Activated CD8-positive, alpha-beta memory T cell treated with anti-CD3 and anti-CD28 coated beads for 24 hours (primary cell): Measurements from ENCODE around the gene NGLY1.

ENCODE experiments used
- DNase-seq: peaks from one replicate; pipeline ENCODE4 v3.0.0-alpha.2; 2020

Gene NGLY1

GRCh38 chr3:25783661-25784512, 644 bp upstream of the NGLY1 start:
- DNase-seq = no peak

- DNase-seq = no peak
These were observed 656 bp downstream of the NGLY1 start for GRCh38 chr3:25782636-25782937.

GRCh38 chr3:25781758-25782594, 1.3 kb downstream of the NGLY1 start:
- no peak for DNase-seq

GRCh38 chr3:25781145-25781757, 2.0 kb downstream of the NGLY1 start:
- no peak for DNase-seq

GRCh38 chr3:25780618-25781017, 2.6 kb downstream of the NGLY1 start:
- no peak for DNase-seq

- DNase-seq = no peak
These were observed 7.3 kb downstream of the NGLY1 start for GRCh38 chr3:25775936-25776335.

- no peak for DNase-seq
These were observed 14.4 kb downstream of the NGLY1 start for GRCh38 chr3:25768851-25769250.

GRCh38 chr3:25751725-25752124, 31.5 kb downstream of the NGLY1 start:
- DNase-seq = no peak

GRCh38 chr3:25751048-25751447, 32.2 kb downstream of the NGLY1 start:
- no peak for DNase-seq

- no peak for DNase-seq
These were observed 34.1 kb downstream of the NGLY1 start for GRCh38 chr3:25749031-25749581.

- no peak for DNase-seq
These were observed 35.1 kb downstream of the NGLY1 start for GRCh38 chr3:25748189-25748588.

GRCh38 chr3:25747033-25747432, 36.2 kb downstream of the NGLY1 start:
- no peak for DNase-seq

- DNase-seq = no peak
These were observed 38.8 kb downstream of the NGLY1 start for GRCh38 chr3:25744470-25744869.

- no peak for DNase-seq
These were observed 55.1 kb downstream of the NGLY1 start for GRCh38 chr3:25728101-25728500.

- no peak for DNase-seq
These were observed 55.9 kb downstream of the NGLY1 start for GRCh38 chr3:25727316-25727715.

GRCh38 chr3:25725810-25726209, 57.4 kb downstream of the NGLY1 start:
- DNase-seq = no peak

GRCh38 chr3:25724948-25725645, 58.1 kb downstream of the NGLY1 start:
- DNase-seq = no peak

- no peak for DNase-seq
These were observed 59.4 kb downstream of the NGLY1 start for GRCh38 chr3:25723802-25724201.

- DNase-seq = no peak
These were observed 63.9 kb downstream of the NGLY1 start for GRCh38 chr3:25719321-25719720.

GRCh38 chr3:25713341-25713985, 69.8 kb downstream of the NGLY1 start:
- DNase-seq = no peak

GRCh38 chr3:25711090-25711489, 72.2 kb downstream of the NGLY1 start:
- no peak for DNase-seq

- no peak for DNase-seq
These were observed 75.2 kb downstream of the NGLY1 start for GRCh38 chr3:25708036-25708435.
